K562 (cell line): ENCODE data around the gene SLC22A3.

ENCODE experiments used
- CHD2 ChIP-seq: IDR thresholded peaks from 2 replicates; pipeline ENCODE4 v1.6.1; 2011; ENCODE audit warnings: low read depth, low read length
- DPF2 ChIP-seq: fragments of 450-650 bp; IDR thresholded peaks from 2 replicates; pipeline ENCODE4 v1.6.1; 2016
- GATA2 ChIP-seq: sonication (generic); formaldehyde crosslinking; IDR thresholded peaks from 2 replicates; pipeline ENCODE4 v1.4.0; 2020; ENCODE audit warnings: mild to moderate bottlenecking, missing genetic modification reagents
- NR2C2 ChIP-seq, 2 experiments: fragments of 200-800 bp in 1 of 2; sonication (Bioruptor generic) in 1 of 2; sonication (generic) in 1 of 2; formaldehyde crosslinking in 1 of 2; IDR thresholded peaks; 2 replicates each; pipeline versions ENCODE4 v1.6.1 to v1.8.0; 2016 to 2022; ENCODE audit warnings: mild to moderate bottlenecking in 1 of 2, missing compliant biosample characterization in 1 of 2, missing genetic modification characterization in 1 of 2, missing genetic modification reagents in 1 of 2
- PHTF2 ChIP-seq: fragments of 250-450 bp; sonication (Bioruptor Pico); IDR thresholded peaks from 2 replicates; pipeline ENCODE4 v1.5.0; 2021; ENCODE audit warnings: mild to moderate bottlenecking
- POLR2A ChIP-seq: fragments of 450-650 bp; conservative IDR thresholded peaks from 2 replicates; pipeline ENCODE4 v1.6.1; 2016
- SAP30 ChIP-seq: fragments of 200-600 bp; sonication (generic); IDR thresholded peaks from 2 replicates; pipeline ENCODE4 v1.6.1; 2012; ENCODE audit warnings: borderline replicate concordance, low read depth, mild to moderate bottlenecking, moderate library complexity, low read length, control low read depth, inconsistent platforms; ENCODE audit not compliant: insufficient read depth, poor library complexity, severe bottlenecking
- SMC3 ChIP-seq: conservative IDR thresholded peaks from 2 replicates; pipeline ENCODE4 v1.6.1; 2011; ENCODE audit warnings: low read depth, low read length, improper control_type of control experiment; ENCODE audit not compliant: insufficient read depth
- STAT6 ChIP-seq: sonication (generic); formaldehyde crosslinking; IDR thresholded peaks from 2 replicates; pipeline ENCODE4 v1.8.1; 2023; ENCODE audit warnings: mild to moderate bottlenecking, missing genetic modification reagents
- ZBTB7A ChIP-seq: IDR thresholded peaks from 2 replicates; pipeline ENCODE4 v1.6.1; 2011; ENCODE audit warnings: low read depth, mild to moderate bottlenecking, low read length, moderate library complexity, borderline replicate concordance; ENCODE audit not compliant: control insufficient read depth
- TF ChIP-seq, protein P1 (sequence below), 3 experiments: IDR thresholded peaks in 2 of 3; conservative IDR thresholded peaks in 1 of 3; 2 replicates each; pipeline ENCODE4 v1.5.1; 2011 to 2012; ENCODE audit warnings: low read length in 3 of 3, mild to moderate bottlenecking in 3 of 3, control low read depth in 2 of 3, improper control_type of control experiment in 1 of 3, inconsistent platforms in 1 of 3, low read depth in 1 of 3, mixed read lengths in 1 of 3, moderate library complexity in 1 of 3; ENCODE audit not compliant: insufficient read depth in 2 of 3

DNA sequence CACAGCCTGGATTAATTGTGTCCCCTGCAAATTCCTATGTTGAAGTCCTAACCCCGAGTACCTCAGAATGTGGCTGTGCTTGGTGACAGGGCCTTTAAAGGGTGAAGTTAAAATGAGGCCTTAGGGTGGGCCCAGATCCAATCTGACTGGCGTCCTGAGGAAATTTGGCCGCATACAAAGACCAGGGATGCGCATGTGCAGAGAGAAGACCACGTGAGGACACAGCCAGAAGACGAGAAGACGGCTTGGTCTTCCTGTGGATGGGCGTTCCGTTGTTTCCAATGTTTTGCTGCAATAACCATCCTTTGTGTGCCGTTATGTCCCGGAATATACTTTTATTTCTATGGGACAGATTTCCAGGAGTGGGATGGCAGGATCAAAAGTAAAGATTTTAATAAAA is 48.6 kb upstream of the SLC22A3 start:
- TF ChIP-seq, protein P1, sequence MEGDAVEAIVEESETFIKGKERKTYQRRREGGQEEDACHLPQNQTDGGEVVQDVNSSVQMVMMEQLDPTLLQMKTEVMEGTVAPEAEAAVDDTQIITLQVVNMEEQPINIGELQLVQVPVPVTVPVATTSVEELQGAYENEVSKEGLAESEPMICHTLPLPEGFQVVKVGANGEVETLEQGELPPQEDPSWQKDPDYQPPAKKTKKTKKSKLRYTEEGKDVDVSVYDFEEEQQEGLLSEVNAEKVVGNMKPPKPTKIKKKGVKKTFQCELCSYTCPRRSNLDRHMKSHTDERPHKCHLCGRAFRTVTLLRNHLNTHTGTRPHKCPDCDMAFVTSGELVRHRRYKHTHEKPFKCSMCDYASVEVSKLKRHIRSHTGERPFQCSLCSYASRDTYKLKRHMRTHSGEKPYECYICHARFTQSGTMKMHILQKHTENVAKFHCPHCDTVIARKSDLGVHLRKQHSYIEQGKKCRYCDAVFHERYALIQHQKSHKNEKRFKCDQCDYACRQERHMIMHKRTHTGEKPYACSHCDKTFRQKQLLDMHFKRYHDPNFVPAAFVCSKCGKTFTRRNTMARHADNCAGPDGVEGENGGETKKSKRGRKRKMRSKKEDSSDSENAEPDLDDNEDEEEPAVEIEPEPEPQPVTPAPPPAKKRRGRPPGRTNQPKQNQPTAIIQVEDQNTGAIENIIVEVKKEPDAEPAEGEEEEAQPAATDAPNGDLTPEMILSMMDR (IDR thresholded peaks at IDR 0.05 in 2 of 3, conservative IDR thresholded peaks at IDR 0.05 in 1 of 3; ENCODE audit: insufficient read depth in 2 of 3, low read depth in 1 of 3, low read length in 3 of 3) = no peak
- TF ChIP-seq CHD2 (no peak), SAP30 (no peak), POLR2A (no peak), STAT6 (CRISPR knock-in tag) (no peak), NR2C2 (CRISPR knock-in tag; IDR thresholded peaks at IDR 0.05) (no peak), NR2C2 (tag; IDR thresholded peaks at IDR 0.05) (no peak), GATA2 (no peak), PHTF2 (no peak), DPF2 (no peak), ZBTB7A (no peak), SMC3 (no peak)
